HG03520 (cell line): ENCODE data around the gene CHPF.
A peak's percentile ranks its signal among the peaks of the same experiment; 100 is the strongest.

Source experiments
- ATAC-seq: cut with Tn5 transposase; IDR thresholded peaks from one replicate; pipeline ENCODE4 v1.9.1; 2021; ENCODE audit warnings: mild to moderate bottlenecking, moderate library complexity; ENCODE audit not compliant: unreplicated experiment

CHPF gene

DNA sequence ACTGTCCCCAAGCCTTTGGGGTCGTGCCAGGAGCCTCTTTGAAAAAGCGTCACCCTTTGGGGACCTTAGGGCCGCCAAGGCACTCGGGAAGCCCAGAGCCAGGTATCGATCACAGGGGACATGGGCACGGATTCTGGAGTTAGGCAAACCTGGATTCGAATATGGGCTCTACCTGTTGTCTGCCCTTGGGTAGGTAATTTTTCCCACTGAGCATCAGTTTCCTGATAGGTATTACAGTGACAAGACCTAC is 9.5 kb upstream of the CHPF start:
- no peak for ATAC-seq

DNA sequence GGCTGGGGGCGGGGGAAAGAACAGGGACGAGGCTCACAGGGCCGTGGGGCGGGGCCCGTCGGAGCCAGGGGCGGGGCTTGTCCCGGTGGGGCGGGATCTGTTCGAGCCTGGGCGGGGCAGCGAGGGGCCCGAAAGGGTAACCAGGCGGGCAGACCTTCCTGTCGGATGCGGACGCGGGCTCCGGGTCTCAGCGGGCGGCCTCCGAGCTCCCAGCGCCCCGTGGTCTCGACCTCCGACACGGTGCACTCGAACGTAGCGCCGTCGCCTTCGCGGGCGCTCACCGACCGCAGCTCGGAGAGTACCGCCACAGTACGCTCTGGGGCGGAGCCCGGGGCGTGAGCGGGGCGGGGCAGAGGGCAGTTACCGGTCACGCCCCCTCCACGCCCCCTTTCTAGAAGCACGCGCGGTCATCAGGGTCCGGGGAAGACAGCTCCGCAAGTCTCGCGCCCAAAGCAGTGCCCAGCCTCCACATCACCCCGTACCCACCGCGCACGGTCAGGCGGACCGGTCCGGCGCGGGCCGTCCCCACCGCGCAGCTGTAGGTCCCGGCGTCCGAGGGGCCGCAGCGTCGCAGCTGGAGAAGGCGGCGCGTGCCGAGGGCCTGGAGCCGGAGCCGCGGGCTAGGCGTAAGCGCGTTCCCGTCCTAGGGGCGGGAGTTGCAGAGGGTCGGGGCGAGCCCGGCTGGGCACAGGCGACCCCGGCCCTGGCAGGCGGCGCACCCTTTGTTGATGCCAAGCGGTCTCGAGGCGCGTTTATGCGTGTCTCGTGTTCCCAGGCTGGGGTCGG is 9.0 kb upstream of the CHPF start:
- peak; percentile 70 for ATAC-seq

GRCh38 chr2:219551441-219552381 is 8.1 kb upstream of the CHPF start:
- peak; percentile 3 for ATAC-seq

DNA sequence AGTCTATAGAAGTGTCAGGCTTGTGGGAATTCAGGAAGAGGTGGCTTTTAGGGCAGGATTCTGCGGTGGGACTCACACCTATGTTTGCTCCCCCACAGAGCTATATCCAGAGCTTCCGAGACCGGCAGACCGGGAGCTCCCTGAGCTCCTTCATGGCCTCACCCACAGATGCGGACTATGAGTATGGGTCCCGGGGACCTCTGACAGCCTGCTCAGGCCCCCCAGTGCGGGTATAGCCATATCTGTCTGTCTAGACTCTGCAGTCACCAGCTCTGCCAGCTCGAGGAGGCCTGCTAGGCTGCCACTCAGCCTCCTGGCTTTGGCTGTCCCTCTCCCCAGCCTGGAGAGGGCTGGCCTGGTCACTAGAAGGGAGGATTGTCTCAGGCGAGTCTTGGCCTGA is 6.0 kb upstream of the CHPF start:
- no peak for ATAC-seq

GRCh38 chr2:219548990-219549389 is 5.4 kb upstream of the CHPF start:
- no peak for ATAC-seq

GRCh38 chr2:219547621-219548020 is 4.0 kb upstream of the CHPF start:
- ATAC-seq: no peak

DNA sequence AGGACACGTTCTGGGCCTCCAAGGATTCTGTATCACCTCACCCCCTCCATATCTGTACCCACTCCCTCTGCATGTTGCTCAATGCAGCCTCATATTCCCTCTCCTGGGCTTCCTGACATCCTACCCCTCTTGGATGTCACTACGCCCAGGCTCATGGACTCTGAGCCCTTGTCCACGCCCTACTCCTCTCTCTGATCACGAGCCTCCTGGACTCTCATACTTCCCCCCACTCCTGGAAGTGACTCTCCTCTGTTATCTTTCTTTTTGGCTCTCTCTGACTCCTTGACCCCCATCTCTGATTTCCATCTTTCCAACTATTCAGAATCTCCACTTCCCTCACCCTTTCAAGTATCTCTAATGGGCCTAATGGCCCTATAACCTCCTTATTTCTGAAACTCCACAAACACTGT is 2.3 kb upstream of the CHPF start:
- ATAC-seq: no peak

GRCh38 chr2:219545295-219545942 is 1.8 kb upstream of the CHPF start:
- ATAC-seq: no peak

- ATAC-seq: no peak
Measured at GRCh38 chr2:219544567-219544966, 958 bp upstream of the CHPF start.

DNA sequence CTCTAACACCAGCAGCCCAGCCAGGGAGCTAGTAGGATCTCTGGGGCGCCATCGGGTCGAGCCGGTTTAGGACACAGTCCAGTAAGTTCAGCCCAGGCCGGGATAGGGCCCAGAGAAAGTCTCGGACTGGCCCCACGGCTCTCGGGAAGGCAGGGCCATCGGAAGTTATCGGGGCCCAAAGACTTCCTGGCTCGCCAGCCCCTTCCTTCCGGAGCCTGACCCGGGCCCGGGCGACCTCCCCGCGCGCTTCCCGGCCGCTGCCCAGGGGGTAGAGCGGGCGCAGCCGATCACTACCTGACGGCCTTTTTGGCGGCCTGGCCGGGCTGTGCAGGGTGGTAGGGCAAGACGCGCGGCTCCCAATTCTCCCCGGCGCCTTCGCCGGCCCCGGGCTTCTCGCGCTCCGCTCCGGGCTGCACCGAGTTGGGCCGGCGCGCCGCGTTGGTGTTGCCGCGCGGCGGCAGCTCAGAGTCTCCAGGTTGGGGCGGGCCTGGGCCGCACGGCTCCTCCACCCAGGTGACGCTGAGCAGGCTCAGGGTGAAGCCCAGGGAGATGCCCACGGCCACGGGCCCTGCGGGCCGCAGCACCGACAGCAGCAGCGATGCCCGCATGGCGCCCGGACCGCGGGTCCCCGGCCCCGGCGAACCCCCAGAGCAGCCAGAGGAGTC is 546 bp downstream of the CHPF start:
- peak; percentile 34 for ATAC-seq

DNA sequence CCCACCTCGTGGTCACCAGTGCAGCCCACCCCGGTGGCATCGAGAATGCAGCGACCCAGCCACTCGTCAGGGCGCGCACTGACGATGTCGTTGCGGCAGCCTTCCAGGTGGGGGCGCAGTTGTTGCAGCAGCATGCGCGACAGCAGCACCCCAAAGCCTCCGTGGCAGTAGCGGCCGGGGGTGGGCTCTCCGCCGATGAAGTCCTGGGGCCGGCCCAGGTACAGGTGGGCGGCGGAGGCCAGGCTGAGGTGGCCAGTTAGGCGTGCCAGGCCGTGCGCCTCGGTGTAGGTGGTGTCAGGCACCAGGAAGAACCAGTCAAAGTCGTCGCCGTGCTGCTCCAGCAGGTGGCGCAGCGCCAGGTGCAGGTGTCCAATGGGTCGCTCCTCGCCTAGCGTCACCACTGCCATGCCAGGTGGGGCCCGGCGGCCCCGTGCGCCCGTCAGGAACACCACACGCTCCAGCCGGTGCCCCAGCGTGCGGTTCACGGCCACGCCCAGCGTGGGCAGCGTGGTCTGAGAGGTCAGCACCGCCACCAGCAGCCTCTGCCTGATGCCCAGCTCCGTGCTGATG is 1.9 kb downstream of the CHPF start:
- peak; percentile 44 for ATAC-seq

DNA sequence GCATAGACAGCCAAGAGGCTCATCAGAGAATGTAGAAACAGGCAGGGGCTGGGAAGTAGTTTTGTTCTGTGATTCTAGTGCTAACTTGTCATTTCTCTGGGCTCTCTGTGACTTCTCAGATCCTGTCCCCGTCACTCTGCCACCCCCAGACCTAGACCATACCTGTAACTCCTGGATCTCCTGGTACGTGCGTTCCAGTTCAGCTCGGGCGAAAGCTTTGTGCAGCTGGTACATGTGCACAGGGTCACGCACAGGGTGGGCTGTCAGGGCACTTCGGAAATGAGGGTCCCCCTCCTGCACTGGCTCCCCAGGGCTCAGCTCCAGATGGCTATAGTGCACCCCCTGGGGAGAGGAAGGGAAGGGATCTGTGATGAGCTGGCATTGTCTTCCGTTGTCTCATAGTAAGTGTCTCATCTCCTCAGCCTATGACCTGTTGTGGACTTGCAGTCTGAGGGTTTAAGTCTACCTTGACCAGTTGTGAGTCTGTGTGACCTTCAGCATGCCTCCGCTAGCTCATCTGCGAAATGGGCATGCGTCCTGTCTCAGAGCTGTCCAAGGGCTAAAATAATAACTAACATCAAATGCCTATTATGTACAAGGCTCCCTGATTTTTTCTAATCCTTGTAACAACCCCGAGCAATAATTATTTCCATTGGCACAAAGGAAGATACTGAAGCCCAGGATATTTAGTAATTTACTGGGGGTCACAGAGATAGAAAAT is 2.7 kb downstream of the CHPF start:
- ATAC-seq: no peak

- ATAC-seq: no peak
Measured at GRCh38 chr2:219539926-219540678, 3.5 kb downstream of the CHPF start.

GRCh38 chr2:219538956-219539788 is 4.4 kb downstream of the CHPF start:
- no peak for ATAC-seq

- no peak for ATAC-seq
Measured at GRCh38 chr2:219538504-219538951, 5.1 kb downstream of the CHPF start.

GRCh38 chr2:219537657-219538488 is 5.7 kb downstream of the CHPF start:
- ATAC-seq: no peak

DNA sequence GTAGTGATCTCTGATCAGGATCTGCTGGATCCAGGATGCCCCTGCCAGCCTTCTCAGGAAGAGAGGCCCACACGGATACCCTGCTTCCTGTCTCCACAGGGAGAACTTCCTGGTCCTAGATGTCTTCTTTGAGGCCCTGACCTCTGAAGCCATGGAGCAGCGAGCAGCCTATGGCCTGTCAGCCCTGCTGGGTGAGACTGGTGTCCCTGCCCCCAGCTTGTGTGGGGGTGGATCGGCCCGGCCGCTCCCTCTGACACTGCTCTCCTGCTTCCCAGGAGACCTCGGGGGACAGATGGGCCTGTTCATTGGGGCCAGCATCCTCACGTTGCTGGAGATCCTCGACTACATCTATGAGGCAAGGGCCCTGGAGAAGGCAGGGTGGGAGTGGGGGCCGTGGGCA is 6.6 kb downstream of the CHPF start:
- no peak for ATAC-seq

GRCh38 chr2:219536425-219536824 is 7.2 kb downstream of the CHPF start:
- ATAC-seq: no peak
